ENCODE data around the gene DMP1.

DNA sequence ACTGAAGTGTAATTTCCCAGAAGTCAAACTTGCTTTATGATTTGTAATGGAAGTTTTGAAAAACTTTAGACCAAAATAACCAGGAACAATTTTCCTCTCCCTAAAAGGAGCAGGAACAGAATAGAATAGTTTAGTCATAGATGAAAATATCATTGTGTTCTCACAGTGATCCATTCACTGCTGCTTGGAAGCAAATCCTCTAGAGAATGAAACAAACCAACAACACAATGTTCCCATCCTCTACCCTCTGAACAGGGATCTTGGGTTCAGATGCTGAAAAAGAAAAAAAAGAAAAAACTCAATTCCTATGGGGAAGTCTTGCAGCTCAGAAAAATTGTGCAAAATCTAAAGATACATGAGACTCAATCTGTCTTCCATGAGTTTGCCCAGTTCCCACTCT lies 29.6 kb upstream of the DMP1 start:
- TF ChIP-seq SIN3A (conservative IDR thresholded peaks at IDR 0.05 in 1 of 2, IDR thresholded peaks at IDR 0.05 in 1 of 2; ENCODE audit: low read depth in 1 of 2, low read length in 2 of 2) (no peak), KDM4A (IDR thresholded peaks at IDR 0.05; ENCODE audit: low read depth, low read length, severe bottlenecking) (no peak), GABPA (IDR thresholded peaks at IDR 0.05; ENCODE audit: borderline replicate concordance, insufficient read depth, low read length) (no peak)
